Muscle of leg (tissue), 11 donors: ENCODE measurements around the gene PCP2. TPM values are rescaled to one million over a fixed set of nuclear protein-coding genes. Genes with fewer than 3 reads are reported as not detected.

ENCODE experiments used
- DNase-seq: peaks from one replicate; pipeline ENCODE4 v3.0.0; 2013
- H3K27ac ChIP-seq: one replicate; pipeline ENCODE4 v1.5.1; 2013; ENCODE audit warnings: mild to moderate bottlenecking, low read length, control low read depth
- H3K27me3 ChIP-seq: one replicate; pipeline ENCODE4 v1.6.1; 2013; ENCODE audit warnings: low read length; ENCODE audit not compliant: control insufficient read depth, insufficient read depth
- H3K36me3 ChIP-seq: one replicate; pipeline ENCODE4 v1.6.1; 2013; ENCODE audit warnings: low read length; ENCODE audit not compliant: control insufficient read depth, insufficient read depth
- H3K4me1 ChIP-seq: one replicate; pipeline ENCODE4 v1.6.1; 2013; ENCODE audit warnings: low read length; ENCODE audit not compliant: control insufficient read depth, insufficient read depth
- H3K4me3 ChIP-seq: one replicate; pipeline ENCODE4 v1.5.1; 2013; ENCODE audit warnings: low read length, control low read depth
- H3K9me3 ChIP-seq: replicated peaks from 2 replicates; pipeline ENCODE4 v1.6.1; 2013; ENCODE audit warnings: low read depth, low read length; ENCODE audit not compliant: control insufficient read depth
- whole genome bisulfite sequencing: methylation state at CpG from one replicate; pipeline ENCODE4 v1.1.5; 2013; ENCODE audit warnings: missing lambda C conversion rate; ENCODE audit not compliant: insufficient coverage; 5-methylcytosine and 5-hydroxymethylcytosine counted together
- polyA plus RNA-seq, 8 donors: library from polyadenylated mRNA; unstranded; fragments of 120-200 nt; gene quantifications; one replicate each; pipeline versions ENCODE4 v1.2.1 to v1.2.3, GENCODE V29; 2013; ENCODE audit warnings: inconsistent platforms in 1 of 8, low replicate concordance in 1 of 8; ENCODE audit not compliant: insufficient read length in 8 of 8, insufficient read depth in 1 of 8
- total RNA-seq: library from RNA; stranded (reverse); fragments of 120-200 nt; gene quantifications from one replicate; pipeline ENCODE4 v1.2.4, GENCODE V29; 2013

PCP2 gene
- total and polyA plus RNA-seq, 9 donors, result 0.32 TPM; not detected in 8

DNA sequence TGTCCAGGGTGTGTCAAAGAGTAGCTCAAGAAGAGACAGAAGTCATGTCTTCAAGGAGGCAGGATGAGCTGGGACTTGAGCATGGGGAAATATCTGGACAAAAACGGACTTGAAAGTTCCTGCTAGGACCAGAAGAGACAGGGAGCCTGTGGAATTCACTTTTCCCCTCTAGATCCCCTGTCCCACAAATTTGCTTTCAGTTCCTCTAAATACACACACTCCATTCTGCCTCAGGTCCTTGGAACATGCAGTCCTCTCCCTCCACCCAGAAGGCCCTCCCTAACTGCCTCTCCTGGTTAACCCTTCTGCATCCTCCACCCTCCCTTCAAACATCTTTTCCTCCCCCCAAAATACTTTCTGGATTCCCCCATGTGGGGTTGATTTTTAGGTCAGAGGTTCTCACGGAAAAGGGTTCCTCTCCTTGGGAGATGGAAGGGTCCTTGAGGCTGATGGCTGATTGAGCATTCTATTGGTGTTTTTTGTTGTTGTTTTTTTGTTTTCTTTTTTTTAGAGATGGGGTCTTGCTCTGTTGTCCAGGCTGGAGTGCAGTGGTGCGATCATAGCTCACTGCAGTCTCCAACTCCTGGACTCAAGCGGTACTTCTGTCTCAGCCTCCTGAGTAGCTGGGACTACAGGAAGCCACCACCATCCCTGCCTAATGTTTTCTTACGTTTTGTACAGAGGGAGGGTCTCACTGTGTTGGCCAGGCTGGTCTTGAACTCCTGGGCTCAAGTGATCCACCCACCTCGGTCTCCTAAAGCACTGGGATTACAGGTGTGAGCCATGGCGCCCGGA, 28.4 kb upstream of the PCP2 start:
- DNase-seq, result no peak
- Histone ChIP-seq H3K4me3 (no peak overlapping the region), H3K9me3 (no peaks in the 10 kb centered on the region), H3K27ac (no peak overlapping the region), H3K36me3 (no peaks in the 10 kb centered on the region), H3K4me1 (peaks cover 14% of the 10 kb centered on the region), H3K27me3 (no peaks in the 10 kb centered on the region)
- 69% methylated on average over 4 of the region's 8 CpGs for WGBS

DNA sequence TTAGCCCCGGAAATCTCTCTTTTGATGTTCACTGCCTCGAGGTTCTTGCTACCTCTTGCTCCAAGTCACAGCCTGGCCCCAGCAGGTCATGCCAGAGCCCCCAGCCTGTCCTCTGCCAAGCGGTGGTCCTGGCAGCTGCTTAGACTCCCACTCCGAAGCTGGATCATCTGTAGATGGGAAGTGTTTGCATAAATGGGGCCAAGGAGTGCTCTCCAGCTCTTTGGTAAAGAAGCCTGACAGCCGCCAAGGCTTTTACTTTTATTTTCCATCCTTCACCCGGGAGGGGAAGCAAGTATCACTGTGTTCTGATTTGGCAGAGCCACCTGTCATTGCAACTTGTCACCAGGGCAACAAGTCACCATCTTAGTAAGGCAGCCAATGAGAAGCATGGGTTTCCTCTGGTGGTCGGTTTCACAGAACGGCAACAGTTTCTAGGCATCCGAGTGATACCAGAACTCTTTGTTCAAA, 24.7 kb upstream of the PCP2 start:
- 26% methylated on average over 6 of the region's 9 CpGs for WGBS
- no peak overlapping the region for H3K27ac ChIP-seq
- DNase-seq, result peak; percentile 36
- H3K36me3 ChIP-seq, result no peaks in the 10 kb centered on the region
- no peak overlapping the region for H3K4me3 ChIP-seq
- H3K27me3 ChIP-seq, result no peaks in the 10 kb centered on the region
- no peaks in the 10 kb centered on the region for H3K9me3 ChIP-seq
- no peaks in the 10 kb centered on the region for H3K4me1 ChIP-seq

DNA sequence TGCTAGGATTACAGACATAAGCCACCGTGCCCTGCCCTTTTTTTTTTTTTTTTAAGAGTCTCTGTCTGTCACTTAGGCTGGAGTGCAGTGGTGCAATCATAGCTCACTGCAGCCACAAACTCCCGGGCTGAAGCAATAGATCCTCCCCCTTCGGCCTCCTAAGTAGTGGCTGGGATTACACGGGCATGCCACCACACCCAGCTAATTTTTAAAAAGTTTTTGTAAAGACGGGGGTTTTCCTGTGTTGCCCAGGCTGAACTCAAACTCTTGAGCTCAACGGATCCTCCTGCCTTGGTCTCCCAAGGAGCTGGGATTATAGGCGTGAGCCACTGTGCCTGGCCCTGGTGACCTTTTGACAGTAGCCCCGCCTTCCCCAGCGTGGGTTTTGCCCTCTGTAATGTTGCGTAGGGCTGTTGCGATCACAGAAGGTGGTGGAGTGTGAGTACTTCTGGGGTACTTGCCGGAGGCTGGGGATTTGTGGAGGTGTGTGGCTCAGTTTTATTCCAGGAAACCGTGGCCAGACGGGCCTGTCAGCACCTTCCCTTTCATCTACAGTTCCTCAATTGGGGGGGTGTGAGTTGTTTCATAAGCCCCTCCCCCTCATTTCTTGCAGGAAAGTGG, 23.7 kb upstream of the PCP2 start:
- DNase-seq, result no peak
- WGBS, result 14% methylated on average over 9 of the region's 14 CpGs
- Histone ChIP-seq H3K4me3 (no peak overlapping the region), H3K4me1 (peaks cover 2% of the 10 kb centered on the region), H3K36me3 (no peaks in the 10 kb centered on the region), H3K27me3 (no peaks in the 10 kb centered on the region), H3K9me3 (no peaks in the 10 kb centered on the region), H3K27ac (no peak overlapping the region)

DNA sequence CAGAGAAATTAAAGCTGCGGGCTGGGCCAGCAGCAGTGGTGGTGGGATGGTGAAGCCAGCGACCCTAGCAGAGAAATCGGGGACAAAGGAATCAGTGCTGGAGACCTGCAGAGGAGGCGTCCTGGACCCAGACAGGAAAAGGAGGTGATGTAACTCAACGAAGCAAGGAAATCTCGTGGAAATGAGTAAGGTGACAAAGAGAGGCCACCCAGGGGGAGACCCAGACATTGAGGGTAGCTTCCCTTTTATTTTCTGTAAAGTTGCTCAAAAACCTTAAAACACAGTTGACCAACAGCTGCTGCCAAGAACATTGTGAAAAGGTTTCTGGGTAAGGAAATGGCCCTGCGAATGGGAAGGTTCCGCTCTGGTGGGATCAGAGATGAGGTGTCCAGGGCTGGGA, 22.1 kb upstream of the PCP2 start:
- H3K27ac ChIP-seq, result no peak overlapping the region
- 80% methylated on average over 6 of the region's 8 CpGs for WGBS

DNA sequence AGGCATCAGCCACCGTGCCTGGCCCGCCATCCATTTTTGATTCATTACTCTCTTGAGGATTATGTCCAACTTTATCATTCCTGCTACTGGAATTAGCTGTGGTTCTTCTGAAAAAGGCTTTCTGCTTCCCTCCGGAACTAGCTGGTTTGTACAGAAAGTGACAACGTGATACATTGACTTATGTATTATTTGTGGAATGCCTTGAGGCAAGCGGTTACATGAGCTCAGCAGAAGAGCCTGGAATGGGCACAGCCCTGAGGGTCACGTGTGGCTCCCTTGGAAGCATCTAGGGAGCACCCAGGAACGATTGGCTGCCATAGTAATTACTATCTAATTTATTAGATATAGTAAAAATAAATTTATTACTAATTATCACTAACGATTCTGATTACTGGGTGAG, 20.9 kb upstream of the PCP2 start:
- Histone ChIP-seq H3K27me3 (peaks cover 9% of the 10 kb centered on the region), H3K36me3 (no peaks in the 10 kb centered on the region), H3K4me1 (peaks cover 4% of the 10 kb centered on the region), H3K27ac (no peak overlapping the region), H3K9me3 (no peaks in the 10 kb centered on the region), H3K4me3 (no peak overlapping the region)
- no peak for DNase-seq
- whole genome bisulfite sequencing, result 20% methylated on average over 2 of the region's 8 CpGs

More for the DNA sequence above, 22.1 kb upstream of the PCP2 start:
- H3K4me1 ChIP-seq, result peaks cover 4% of the 10 kb centered on the region
- H3K9me3 ChIP-seq, result no peaks in the 10 kb centered on the region
- no peak for DNase-seq
- peaks cover 9% of the 10 kb centered on the region for H3K27me3 ChIP-seq
- no peaks in the 10 kb centered on the region for H3K36me3 ChIP-seq
- H3K4me3 ChIP-seq, result no peak overlapping the region

DNA sequence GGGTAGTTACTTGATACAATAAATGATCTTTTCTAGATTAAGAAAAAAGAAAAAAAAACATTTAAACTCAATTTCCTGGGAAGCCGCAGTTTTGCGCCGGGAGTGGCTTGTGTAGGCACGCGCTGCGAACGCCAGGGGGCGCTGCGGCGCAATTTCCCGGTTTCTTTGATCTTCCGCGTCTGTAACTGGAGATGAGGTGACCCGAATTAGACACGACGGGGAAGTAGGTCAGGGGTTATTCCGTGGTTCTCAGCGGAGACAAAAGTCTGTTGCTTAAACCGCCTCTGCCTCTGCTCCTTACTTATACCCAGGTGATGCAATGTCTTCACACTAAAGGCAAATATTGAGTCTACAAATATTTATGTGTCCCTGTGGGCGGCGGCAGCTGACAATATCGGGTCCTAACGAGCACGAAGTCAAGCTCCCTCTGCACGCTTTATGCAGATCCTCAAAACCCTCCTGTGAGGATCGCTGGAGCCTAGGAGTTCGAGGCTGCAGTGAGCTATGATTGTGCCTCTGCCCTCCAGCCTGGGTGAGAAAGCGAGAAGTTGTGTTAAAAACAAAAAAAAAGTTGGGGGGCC, 18.6 kb upstream of the PCP2 start:
- WGBS, result 8% methylated on average over 12 of the region's 28 CpGs
- Histone ChIP-seq H3K4me3 (peak overlapping the region; percentile 18), H3K36me3 (no peaks in the 10 kb centered on the region), H3K4me1 (peaks cover 4% of the 10 kb centered on the region), H3K9me3 (no peaks in the 10 kb centered on the region), H3K27ac (peak overlapping the region; percentile 42), H3K27me3 (peaks cover 9% of the 10 kb centered on the region)
- DNase-seq, result peak; percentile 83

DNA sequence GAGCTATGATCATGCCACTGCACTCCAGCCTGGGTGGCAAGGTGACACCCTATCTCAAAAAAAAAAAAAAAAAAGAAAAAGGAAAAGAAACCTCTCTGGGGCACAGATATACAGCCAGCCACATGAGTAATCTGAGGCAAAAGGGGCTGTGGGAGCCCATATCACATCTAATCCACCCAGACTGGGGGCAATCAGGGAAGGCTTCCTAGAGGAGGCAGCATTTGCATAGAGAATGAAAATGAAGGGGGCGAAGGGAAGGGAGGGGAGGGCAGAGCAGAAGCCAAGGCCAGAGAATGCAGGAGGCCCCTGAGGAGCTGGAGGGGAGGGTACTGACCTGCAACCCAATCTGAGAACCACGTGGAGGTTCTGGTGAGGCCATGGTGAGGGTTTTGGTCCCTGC, 16.6 kb upstream of the PCP2 start:
- no peak overlapping the region for H3K27ac ChIP-seq
- H3K27me3 ChIP-seq, result peaks cover 9% of the 10 kb centered on the region
- DNase-seq, result no peak
- WGBS, result 31% methylated on average over 2 of the region's 2 CpGs
- no peaks in the 10 kb centered on the region for H3K9me3 ChIP-seq
- H3K36me3 ChIP-seq, result no peaks in the 10 kb centered on the region
- H3K4me3 ChIP-seq, result no peak overlapping the region
- H3K4me1 ChIP-seq, result peaks cover 4% of the 10 kb centered on the region

DNA sequence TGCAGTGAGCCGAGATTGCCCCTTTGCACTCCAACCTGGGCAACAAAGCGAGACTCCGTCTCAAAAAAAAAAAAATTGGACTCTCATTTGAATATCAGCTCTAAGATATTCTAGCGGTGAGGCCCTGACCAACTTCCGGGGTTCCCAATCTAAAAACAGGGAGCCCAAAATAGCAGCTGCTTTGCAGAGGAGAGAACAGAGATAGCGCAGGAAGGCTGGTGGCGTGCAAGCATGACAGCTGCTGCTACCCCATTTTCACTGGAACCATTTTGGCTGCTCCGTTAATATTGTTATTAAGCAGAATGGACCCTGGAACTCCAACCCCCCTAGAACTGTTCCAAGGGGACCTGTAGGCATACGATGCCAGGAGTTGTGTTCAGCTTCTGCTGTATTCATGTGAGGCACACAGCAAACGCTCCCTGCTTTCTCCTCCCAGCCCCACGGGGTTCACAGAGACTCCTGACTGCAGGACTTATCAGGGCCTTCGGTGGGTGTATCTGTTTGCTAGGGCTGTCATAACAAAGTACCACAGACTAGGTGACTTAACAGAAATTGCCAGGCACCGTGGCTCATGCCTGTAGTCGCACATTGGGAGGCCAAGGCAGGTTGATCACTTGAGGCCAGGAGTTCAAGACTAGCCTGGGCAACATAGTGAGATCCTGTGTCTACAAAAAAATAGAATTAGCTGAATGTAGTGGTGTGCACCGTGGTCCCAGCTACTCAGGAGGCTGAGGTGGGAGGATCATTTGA, 14.9 kb upstream of the PCP2 start:
- no peaks in the 10 kb centered on the region for H3K36me3 ChIP-seq
- H3K27ac ChIP-seq, result no peak overlapping the region
- H3K4me1 ChIP-seq, result peaks cover 4% of the 10 kb centered on the region
- H3K4me3 ChIP-seq, result no peak overlapping the region
- 84% methylated on average over 5 of the region's 15 CpGs for WGBS
- no peaks in the 10 kb centered on the region for H3K9me3 ChIP-seq
- no peak for DNase-seq
- H3K27me3 ChIP-seq, result peaks cover 9% of the 10 kb centered on the region

DNA sequence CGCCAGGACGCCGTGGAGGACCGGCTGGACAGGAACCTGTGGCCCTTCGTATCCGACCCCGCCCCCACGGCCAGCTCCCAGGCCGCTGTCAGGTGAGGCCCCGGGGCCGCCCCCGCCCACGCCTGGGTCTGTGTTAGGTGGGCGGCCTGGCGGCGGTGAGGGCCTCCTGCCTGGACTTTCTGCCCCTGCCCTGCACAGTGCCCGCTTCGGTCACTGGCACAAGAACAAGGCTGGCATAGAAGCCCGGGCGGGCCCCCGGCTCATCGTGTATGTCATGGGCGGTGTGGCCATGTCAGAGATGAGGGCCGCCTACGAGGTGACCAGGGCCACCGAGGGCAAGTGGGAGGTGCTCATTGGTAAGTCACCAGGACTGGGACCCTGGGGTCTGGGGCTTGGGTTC, 13.6 kb upstream of the PCP2 start:
- 90% methylated on average over 26 of the region's 26 CpGs for WGBS
- H3K27ac ChIP-seq, result no peak overlapping the region
- no peaks in the 10 kb centered on the region for H3K36me3 ChIP-seq
- no peaks in the 10 kb centered on the region for H3K9me3 ChIP-seq
- DNase-seq, result no peak
- peaks cover under 1% of the 10 kb centered on the region for H3K4me1 ChIP-seq
- peaks cover 9% of the 10 kb centered on the region for H3K27me3 ChIP-seq
- H3K4me3 ChIP-seq, result no peak overlapping the region

DNA sequence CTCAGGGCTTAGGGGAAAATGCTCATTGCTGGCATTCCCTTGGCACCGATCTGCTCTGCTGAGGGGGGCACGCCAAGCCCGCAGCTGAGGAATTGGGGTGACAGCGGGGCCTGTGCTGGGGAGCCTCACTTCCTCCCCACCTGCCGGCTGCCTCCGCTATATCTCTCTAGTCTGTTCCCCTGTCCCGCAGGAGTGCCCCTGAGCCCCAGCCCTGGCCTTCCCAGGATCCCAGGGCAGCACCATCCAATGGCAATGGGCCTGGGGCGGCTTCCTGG, 12.8 kb upstream of the PCP2 start:
- H3K4me3 ChIP-seq, result no peak overlapping the region
- H3K9me3 ChIP-seq, result no peaks in the 10 kb centered on the region
- H3K27ac ChIP-seq, result no peak overlapping the region
- H3K36me3 ChIP-seq, result no peaks in the 10 kb centered on the region
- H3K4me1 ChIP-seq, result no peaks in the 10 kb centered on the region
- DNase-seq, result no peak
- 70% methylated on average over 6 of the region's 8 CpGs for WGBS
- H3K27me3 ChIP-seq, result peaks cover 7% of the 10 kb centered on the region
